GM18873 (cell line): Measurements from ENCODE around the gene MTUS2.

Experiments
- ATAC-seq: cut with Tn5 transposase; IDR thresholded peaks from one replicate; pipeline ENCODE4 v1.9.1; 2021; ENCODE audit warnings: mild to moderate bottlenecking, moderate library complexity, moderate number of reproducible peaks; ENCODE audit not compliant: unreplicated experiment, low FRiP score

MTUS2 gene

DNA sequence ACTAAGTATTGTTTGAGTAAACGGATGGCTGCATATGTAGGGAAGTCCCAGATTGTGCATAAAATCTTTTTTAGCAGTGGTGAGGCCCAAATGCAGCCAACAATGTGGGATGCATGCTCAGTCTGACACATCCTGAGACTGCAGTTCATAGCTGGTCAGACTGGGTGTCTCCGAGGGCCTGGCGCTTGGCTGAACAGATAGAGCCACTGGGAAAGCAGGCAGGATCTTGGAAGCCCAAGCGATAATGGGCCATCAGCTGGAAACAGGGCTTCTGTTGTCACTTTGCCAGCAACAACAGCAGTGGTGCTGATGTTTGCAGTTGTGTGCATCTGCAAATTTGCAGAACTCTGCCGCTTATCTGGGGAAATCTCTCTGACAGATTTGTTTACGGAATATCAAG is 36.1 kb downstream of the MTUS2 start:
- no peak for ATAC-seq

DNA sequence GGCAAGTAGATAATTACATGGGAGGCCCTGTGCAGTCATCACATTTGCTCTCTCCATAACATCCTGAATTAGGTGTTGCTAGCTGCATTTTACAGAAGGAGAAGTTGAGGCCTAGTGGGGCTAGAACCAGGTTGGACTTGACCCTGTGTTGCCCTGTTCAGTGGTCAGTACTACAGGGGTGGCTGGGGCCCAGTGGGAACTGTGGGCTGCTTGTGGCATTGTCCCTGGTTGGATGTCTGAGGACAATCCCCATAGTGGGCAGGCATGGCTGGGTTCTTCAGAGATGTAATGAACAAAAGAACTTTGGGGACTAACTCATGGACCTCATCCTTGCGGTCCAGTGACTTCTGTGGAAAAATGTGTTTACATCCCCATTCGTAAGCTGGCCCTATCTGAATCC is 38.9 kb downstream of the MTUS2 start:
- ATAC-seq: no peak

DNA sequence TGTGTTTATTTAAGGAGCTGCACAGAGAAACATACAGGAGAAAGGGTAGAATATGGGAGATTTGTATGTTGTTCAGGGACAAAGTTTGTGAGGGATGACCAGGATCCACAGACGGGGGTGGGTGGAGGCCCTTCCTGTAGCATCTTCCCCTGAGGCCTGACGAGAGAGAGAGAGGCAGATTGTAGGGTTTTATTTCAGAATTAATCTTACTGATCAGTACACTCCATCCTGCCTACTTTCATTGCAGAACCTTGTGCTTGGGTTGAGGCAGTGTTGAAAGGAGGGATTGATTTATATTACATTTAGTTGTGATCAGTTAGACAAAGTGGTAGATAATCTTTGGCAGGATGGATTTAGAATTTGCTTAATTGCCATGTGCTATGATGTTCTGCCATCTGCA is 39.6 kb downstream of the MTUS2 start:
- no peak for ATAC-seq

DNA sequence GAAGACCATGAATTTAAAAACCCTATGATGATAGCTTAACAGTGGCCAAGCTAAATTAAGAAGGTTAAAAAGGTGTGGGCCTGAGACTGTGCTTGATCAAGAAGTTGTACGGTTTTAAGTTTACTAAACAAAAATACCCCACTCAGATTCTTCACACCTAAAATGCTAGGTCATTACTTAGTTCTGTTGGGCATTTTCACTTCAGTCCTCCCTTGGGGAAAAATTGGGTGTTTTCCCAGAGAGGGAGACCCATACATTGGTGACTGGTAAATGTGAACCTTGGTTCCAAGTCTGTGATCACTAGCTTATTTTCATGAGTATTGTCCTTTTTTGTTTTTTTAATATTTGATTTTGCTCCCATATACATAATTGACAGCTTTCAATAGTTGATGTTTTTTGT is 44.4 kb downstream of the MTUS2 start:
- ATAC-seq: no peak

DNA sequence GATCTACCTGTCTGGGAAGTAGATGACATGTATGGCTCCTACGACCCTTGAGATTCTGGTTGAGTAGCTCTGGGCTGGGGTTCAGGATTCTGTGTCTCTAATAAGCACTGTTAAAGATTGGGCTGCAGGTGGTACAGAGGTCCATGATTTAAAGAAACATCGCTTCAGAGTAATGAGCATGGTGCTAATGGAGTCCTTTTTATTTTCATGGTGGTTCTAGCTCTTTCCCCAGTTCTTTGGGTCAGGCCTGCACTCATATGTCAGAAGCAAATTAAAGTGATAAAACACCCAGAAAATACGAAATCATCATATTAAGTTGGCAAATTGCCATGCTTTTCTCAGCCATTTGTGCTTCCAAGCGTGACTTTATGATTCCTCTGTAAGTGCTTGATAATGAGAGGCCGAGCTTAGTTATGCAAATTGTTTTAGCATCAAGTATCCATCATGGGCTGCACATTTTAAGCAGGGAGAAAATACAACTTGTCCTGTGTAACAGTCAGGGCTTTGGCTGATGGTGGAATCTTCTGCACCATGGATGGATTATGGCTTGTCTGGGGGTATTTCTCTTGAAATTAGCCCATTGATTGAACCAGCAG is 45.1 kb downstream of the MTUS2 start:
- no peak for ATAC-seq

DNA sequence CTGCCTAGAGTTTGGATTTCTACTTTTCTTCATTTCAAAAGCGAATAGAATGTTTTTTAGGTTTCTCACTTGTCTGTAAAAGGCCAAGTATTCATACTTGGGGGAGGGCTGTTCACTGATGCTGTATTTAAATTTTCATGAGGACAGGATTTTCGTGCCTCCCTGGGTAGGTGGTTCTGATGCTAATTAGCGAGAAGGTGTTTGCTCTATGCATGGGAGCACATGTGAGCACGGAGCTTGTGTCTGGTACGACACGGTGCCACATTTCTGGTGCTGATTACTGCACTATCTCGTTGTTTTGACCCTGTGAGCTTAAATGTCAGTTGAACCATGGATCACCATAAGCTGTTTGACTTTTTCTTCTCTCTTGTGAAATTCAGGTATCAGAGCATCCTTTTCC is 45.8 kb downstream of the MTUS2 start:
- ATAC-seq: no peak

DNA sequence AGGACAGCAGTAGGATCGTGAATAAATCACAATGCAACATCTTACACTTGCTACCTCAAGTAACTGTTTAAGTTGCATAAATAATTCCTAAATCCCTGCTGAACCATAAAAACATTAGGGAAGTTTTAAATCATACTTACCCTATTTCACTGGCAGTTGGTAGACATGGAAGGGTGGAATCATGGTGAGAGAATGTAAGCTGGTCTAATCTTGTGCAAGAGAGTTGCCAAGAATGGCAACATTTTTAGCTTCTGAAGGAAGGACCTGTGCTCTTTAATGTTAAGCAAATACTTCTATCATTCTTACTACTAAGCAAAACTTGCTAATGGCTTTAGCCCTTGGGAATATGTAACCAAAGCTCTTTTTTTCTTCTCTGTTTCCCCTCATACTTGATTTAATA is 46.8 kb downstream of the MTUS2 start:
- ATAC-seq: no peak

DNA sequence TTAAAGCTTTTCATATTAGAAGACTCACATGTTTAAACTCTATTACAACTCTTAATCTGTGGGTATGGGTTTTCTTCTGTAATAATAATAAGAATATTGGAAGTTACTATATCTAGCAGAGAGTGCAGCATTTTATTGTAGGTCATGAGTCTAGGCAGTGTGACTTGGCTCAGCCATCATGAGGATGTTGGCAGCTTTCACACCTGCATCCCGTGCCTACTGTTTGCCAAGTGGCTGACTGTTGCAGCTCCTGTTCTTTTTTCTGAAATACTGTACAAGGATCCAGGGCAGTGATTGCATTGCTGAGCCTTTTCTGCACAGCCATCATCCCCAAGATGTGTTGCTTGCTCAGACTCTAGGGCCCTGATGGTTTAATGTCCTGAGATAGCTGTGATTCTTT is 47.4 kb downstream of the MTUS2 start:
- ATAC-seq: no peak

DNA sequence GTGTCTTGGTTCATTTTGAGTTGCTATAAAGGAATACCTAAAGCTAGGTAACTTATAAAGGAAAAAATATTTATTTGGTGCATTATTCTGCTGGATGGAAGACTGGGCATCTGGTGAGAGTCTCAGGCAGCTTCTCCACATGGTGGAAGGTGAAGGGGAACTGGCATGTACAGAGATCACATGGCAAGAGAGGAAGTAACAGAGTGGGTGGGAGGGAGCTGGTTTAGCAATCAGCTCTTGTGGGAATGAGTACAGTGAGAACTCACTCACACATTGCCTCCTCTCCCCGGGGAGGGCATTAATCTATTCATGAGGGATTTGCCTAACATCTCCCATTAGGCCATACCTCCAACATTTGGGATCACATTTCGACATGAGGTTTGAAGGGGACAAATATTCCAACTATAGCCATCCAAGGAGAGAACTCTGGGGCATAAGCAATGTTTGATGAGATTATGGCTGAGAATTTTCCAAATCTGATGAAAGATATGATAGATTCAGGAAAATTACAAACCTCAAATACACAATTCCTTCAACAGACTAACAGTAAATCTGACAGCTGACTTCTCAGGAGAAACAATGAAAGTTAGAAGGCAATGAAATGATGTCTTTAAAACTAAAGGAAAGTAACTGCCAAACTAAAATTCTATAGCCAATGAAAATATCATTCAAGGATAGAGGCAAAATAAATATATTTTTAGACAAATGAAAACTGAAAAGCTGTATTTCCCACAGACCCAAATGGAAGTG is 52.5 kb downstream of the MTUS2 start:
- no peak for ATAC-seq

DNA sequence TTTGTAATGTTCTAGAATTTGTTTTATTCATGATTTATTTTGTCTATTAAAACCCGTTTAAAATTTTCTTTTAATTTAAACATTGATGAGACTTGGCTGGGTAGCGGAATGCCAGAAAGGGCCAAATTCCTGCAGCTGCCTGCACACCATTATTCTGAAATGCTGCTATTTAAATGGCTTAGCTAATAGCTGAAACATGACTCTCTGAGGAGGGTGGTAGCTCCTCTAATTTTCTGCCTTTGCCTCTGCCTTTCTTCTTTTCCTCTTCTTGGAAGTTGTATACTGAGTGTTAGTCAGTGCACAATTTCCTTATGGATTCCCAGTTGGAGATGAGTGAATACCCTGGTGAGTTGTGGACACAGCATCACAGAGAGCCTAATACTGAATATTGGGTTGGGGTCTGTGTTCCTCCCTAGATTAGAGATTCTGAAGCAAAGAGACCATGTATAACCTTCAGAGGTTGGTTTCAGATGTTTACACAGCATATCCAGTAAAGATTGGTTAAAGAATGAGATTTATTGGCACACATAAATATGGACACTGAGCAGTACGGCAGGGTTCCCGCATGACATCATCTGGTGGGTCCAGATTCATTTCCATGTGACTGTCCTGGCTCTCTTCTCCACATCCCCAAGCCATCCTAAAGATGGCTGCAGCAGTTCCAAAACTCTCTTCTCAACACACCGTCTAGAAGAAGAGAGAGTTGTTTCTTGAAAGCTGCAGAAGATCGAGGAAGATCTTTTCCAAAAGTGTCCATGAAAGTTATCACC is 55.9 kb downstream of the MTUS2 start:
- ATAC-seq: no peak

DNA sequence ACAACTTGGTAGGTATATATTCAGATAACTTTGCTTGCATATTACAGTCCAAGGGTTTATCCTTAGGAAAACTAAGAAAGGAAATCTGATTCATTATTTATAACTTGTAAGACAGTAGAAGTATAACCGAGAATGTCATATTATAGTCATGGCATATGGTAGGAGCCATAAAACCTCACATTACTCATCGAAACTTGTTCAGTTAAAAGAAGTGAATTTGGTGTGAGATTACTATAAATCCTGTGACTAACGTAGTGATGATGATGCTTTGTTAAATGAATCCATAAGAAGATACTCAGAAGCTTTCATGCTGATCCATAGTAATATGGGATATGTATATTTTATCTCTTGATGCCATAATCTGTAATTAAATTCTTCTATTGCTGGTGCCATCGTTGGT is 57.3 kb downstream of the MTUS2 start:
- ATAC-seq: no peak

DNA sequence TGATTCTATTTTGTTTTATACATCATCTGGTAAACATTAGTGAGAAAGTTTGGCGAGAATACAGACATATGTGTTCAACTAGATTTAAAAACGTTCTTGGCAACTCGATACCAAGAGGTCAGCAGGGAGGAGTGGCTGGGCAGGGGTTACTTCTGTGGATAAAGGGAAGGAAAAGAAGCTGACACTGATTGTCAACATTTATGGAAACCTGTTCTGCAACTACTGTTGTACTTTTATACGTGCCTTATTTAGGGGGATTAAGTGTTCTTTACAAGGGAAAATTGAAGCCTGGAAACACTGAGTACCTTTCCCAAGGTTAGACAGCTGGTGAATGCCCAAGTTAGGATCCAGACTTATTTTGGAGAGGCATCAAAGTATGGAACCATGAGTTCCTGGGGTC is 65.0 kb downstream of the MTUS2 start:
- no peak for ATAC-seq

DNA sequence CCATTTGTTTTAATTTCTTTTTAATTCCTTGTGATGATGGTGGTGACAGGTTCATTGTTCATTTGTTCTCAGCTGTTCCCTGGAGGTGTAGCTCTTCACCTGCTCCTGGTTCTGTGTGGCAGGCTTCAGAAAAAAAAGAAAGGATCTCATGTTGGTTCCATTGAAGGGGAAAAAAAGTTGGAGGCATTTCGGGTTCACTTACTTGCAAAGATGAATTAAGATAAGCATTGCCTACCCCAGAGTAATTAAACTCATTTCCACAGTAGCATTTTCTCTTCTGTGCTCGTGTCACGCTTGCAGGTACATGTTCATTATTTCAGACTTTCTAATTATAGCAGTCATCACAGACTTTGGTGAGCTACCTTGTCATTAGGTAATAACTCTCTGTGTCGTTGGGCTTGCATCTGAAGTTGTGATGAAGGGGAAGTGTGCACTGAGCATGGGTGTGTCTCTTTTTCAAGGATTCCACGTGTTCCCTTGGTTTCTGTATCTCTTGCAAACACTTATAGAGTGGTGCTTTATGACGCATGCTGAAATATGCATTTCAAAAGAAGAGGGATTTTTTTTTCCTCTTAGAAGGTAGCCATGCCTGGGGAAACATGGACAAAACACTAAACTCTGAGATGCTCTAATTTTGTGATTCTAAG is 69.1 kb downstream of the MTUS2 start:
- no peak for ATAC-seq

DNA sequence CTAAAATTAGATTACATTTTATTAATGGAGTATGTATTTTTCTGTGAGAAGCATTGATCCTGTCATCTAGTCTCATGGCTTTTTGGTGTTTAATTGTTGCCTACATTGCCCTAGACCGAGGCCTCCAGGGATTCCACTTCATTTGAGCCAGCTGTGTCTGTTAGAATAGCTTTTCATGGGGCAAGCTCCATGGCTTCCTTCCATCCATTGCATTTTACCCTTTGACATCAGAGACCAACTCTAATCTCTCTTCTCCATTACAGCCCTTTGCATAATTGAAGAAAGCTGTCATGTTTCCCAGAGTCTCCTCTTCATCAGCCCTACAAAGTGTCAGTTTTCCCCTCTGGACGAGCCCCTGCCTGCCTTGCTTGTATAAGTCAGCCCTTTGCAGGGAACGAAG is 70.6 kb downstream of the MTUS2 start:
- no peak for ATAC-seq

DNA sequence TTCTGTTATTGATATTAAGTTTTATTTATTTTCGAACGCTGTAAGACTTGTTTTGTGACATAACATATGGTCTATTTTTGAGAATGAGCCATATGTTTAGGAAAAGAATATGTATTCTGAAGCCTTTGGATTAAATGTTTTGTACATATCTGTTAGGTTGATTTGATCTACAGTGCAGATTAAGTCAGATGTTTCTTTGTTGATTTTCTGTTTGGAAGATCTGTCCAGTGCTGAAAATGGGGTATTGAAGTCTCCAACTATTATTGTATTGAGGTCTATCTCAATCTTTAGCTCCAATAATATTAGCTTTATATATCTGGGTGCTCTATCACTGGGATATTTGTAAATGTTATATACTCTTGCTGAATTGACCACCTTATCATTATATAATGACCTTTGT is 97.9 kb downstream of the MTUS2 start:
- ATAC-seq: no peak

DNA sequence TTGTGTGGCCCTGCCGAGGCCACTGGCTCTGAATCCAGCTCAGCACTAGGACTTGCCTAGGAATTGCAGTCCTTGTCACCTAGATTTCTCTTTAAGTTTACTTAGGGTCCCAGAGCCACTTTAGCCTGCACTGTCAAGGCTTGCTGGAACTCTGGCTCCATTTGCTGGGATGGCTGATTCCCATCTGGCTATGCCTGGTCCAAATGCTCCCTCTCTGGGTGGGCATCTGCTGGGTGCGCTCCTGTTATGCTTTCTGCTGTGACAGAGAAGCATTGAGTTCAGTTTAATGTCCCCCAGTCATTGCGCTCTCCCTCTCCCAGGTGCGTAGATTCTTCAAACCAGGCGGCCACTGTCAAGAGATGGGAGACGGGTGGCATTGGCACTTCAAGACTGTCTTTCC is 102.2 kb downstream of the MTUS2 start:
- no peak for ATAC-seq

DNA sequence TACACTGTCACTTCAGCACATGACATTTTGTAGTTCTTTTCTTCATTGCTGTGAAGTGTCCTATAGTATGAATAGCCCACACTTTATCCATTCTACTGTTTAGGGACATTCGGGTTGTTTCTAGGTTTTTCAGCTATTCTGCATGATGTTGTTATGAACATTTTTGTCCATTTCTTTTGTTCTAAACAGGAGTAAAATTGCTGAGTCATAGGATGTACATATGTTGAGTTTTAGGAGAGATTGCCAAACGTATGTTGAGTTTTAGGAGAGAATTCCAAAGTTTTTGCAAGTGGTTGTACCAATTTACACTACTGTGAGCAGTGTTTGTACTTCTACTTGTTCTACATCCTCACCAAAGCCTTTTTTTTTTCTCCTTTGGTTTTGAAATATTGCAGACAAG is 115.0 kb downstream of the MTUS2 start:
- ATAC-seq: no peak

DNA sequence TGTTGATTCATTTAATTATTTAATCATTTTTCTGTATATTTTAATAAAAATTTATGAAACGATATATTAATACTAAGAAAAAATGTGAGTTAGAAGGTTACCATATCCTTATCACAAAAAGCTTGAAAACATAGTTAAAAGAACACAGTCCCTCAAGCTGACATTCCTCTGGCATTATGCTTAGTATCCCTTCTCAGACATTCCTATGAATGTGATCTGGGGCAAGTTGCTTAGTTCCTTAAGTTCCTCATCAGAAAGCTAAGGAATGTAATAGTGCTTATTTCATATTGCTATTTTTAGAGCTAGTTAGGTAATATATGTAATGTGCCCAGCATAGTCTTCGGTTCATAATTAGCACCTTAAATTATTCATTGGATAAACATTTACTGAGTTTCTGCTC is 122.8 kb downstream of the MTUS2 start:
- no peak for ATAC-seq

DNA sequence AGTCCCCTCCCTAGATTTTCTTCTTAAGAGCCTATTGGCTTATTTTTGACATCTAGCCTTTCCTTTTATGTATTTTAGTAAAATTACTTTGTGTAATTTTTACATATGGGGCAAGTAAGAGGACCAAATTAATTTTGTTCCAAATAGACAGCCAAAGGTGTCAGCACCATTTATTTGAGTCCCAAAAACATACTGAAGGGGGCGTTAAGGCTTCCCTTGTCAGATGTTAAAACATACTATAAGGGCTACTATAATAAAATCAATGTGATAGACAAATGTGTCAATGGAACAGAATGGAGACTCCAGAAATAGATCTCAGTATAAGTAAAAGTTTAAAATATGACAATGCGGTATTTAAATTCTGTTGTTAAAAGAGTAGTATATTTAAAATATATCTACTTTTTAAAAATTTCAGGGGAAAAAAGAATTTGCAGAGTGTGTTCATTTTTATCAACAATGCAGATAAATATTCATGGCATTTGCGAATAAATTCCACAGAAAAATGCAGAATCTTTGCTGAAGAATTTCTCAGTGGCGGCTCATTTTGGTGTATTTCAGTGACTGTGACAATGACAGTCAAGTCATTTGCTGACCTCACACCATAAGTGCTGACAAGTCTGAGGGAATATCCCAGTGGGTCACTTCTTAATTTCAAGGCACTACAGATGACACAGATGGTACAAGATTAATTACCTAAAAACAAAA is 133.7 kb downstream of the MTUS2 start:
- no peak for ATAC-seq

DNA sequence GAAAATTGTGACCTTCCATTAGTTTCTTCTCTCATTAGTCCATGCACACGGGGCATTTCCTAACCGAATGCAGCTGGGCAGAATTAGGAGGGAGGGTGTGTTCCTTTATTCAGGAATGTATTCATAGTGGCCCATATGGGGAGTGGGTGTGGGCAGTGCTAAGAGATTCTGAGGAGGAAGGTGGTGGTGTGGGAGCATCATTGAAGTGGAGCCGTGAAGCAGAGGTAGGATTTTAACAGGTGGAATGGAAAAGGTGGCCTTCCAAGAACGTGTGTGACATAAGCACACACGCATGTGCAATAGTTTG is 134.2 kb downstream of the MTUS2 start:
- ATAC-seq: no peak

DNA sequence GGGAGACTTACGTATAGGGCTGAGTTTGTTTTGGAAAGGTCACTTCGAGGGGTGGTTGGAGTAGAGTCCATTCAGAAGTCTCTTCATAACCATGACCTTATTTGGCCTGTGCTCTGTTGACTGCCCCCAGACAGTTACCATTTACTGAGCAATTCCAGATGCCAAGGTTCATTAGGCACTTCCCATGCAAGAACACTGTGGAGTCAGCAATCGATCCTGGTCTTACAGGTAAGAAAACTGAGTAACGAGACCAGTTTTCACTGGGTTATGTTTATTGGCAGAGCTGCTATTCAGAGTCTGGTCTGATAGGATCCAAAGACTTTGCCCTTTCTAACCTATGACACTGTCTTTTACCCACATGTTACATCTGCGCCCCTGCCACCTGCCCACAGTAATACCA is 134.7 kb downstream of the MTUS2 start:
- ATAC-seq: no peak
